Endothelial cell of umbilical vein (primary cell): ENCODE results near the gene CD38. TPM values are rescaled to one million over a fixed set of nuclear protein-coding genes. Genes with fewer than 3 reads are reported as not detected.

ENCODE experiments used
- Bru-seq: library from RNA; stranded (reverse); fragments of 400-500 nt; gene quantifications from one replicate; lab custom pipeline; 2021; lab: Mats Ljungman, UMichigan
- BruChase-seq, 2 experiments: library from RNA; stranded (reverse); fragments of 400-500 nt; gene quantifications; one replicate each; lab custom pipeline; 2021; lab: Mats Ljungman, UMichigan
- BruUV-seq: library from RNA; stranded (reverse); fragments of 400-500 nt; replicated peaks from 2 replicates; lab custom pipeline; 2021; lab: Mats Ljungman, UMichigan
- CTCF ChIA-PET: fragments of 300-600, 350-600 bp; sonication (Branson Sonifier 250); formaldehyde crosslinking; loops from one replicate; lab custom pipeline; 2021; ENCODE audit warnings: antibody characterized with exemption, inconsistent platforms; lab: Charles Lee
- POLR2A ChIA-PET: fragments of 300-600, 350-600 bp; sonication (Branson Sonifier 250); formaldehyde crosslinking; loops from one replicate; lab custom pipeline; 2021; ENCODE audit warnings: antibody characterized with exemption, inconsistent platforms; lab: Charles Lee
- DNase-seq: peaks from one replicate; pipeline ENCODE4 v3.0.0-alpha.2; 2011; ENCODE audit warnings: low read depth, low spot score
- FAIRE-seq: peaks from 2 replicates; lab custom pipeline; 2011; peaks lifted over from hg19 to GRCh38; lab: Jason Lieb, UNC
- H2AFZ ChIP-seq: 2 replicates; pipeline ENCODE4 v1.6.0; 2012; ENCODE audit warnings: low read depth, low read length, control low read depth, inconsistent platforms
- H3K27ac ChIP-seq: 2 replicates; pipeline ENCODE4 v1.5.1; 2011; ENCODE audit warnings: low read depth, mild to moderate bottlenecking, control low read depth, low read length, moderate library complexity; ENCODE audit not compliant: insufficient read depth
- H3K27me3 ChIP-seq, 2 experiments: 2 replicates each; pipeline versions ENCODE4 v1.6.0 to v1.6.1; 2011; ENCODE audit warnings: low read length in 2 of 2, mixed read lengths in 1 of 2; ENCODE audit not compliant: control insufficient read depth in 2 of 2, insufficient read depth in 2 of 2
- H3K36me3 ChIP-seq, 2 experiments: 2 replicates in 1 of 2; 3 replicates in 1 of 2; pipeline ENCODE4 v1.5.1; 2011; ENCODE audit warnings: low read length in 2 of 2, mild to moderate bottlenecking in 1 of 2, moderate library complexity in 1 of 2; ENCODE audit not compliant: control insufficient read depth in 2 of 2, insufficient read depth in 2 of 2; ENCODE audit errors: extremely low read depth in 1 of 2
- H3K4me1 ChIP-seq: 3 replicates; pipeline ENCODE4 v1.5.1; 2011; ENCODE audit warnings: mild to moderate bottlenecking, low read length; ENCODE audit not compliant: control insufficient read depth, insufficient read depth; ENCODE audit errors: extremely low read depth
- H3K4me2 ChIP-seq: 2 replicates; pipeline ENCODE4 v1.6.1; 2011; ENCODE audit warnings: low read length, control low read depth, mixed read lengths; ENCODE audit not compliant: insufficient read depth
- H3K4me3 ChIP-seq, 3 experiments: fragments of 200-600 bp in 1 of 3; sonication (generic), shearing (Covaris generic) in 1 of 3; replicated peaks in 1 of 3; 2 replicates each; pipeline ENCODE4 v1.5.1; 2011 to 2016; ENCODE audit warnings: control low read depth in 3 of 3, low read length in 3 of 3, mild to moderate bottlenecking in 2 of 3, inconsistent platforms in 1 of 3, low read depth in 1 of 3, moderate library complexity in 1 of 3; ENCODE audit not compliant: insufficient read depth in 1 of 3
- H3K79me2 ChIP-seq: 2 replicates; pipeline ENCODE4 v1.6.0; 2012; ENCODE audit warnings: low read length, inconsistent platforms; ENCODE audit not compliant: control insufficient read depth, insufficient read depth
- H3K9ac ChIP-seq: replicated peaks from 2 replicates; pipeline ENCODE3; 2011; ENCODE audit warnings: low read length, control low read depth; ENCODE audit not compliant: insufficient read depth; ENCODE audit errors: extremely low read depth
- H3K9me1 ChIP-seq: replicated peaks from 3 replicates; pipeline ENCODE4 v1.6.0; 2011; ENCODE audit warnings: mild to moderate bottlenecking, low read length; ENCODE audit not compliant: control insufficient read depth, insufficient read depth; ENCODE audit errors: extremely low read depth
- H3K9me3 ChIP-seq: replicated peaks from 2 replicates; pipeline ENCODE4 v1.5.1; 2012; ENCODE audit warnings: low read length, inconsistent platforms; ENCODE audit not compliant: control insufficient read depth, insufficient read depth
- H4K20me1 ChIP-seq: replicated peaks from 2 replicates; pipeline ENCODE3; 2011; ENCODE audit warnings: mild to moderate bottlenecking, low read length; ENCODE audit not compliant: control insufficient read depth, insufficient read depth; ENCODE audit errors: extremely low read depth
- EZH2 ChIP-seq: IDR thresholded peaks from 2 replicates; pipeline ENCODE4 v1.6.1; 2012; ENCODE audit warnings: borderline replicate concordance, low read depth, mild to moderate bottlenecking, moderate library complexity, low read length, inconsistent platforms; ENCODE audit not compliant: severe bottlenecking
- JUN ChIP-seq: IDR thresholded peaks from 2 replicates; pipeline ENCODE4 v1.6.1; 2011; ENCODE audit warnings: borderline replicate concordance, low read depth; ENCODE audit not compliant: insufficient read length, insufficient read depth
- dilution Hi-C: fragments of 300-500 bp; cut with MboI; formaldehyde crosslinking; loops from one replicate; pipeline ENCODE4 v1.15.0; 2019; ENCODE audit warnings: low sequenced_read_pairs; ENCODE audit not compliant: extremely low pct_ligation_motif_present
- intact Hi-C: fragments of 100-400 bp; cut with micrococcal nuclease; formaldehyde crosslinking; loops from one replicate; pipeline ENCODE4 v1.10.0; 2022
- long read RNA-seq: library from polyadenylated mRNA; stranded (forward); transcript quantifications from one replicate; pipeline ENCODE4 v2.0.0, GENCODE V29; 2021
- polyA minus RNA-seq, 3 experiments: library from RNA; depleted of rRNA, polyadenylated mRNA; stranded (reverse); fragments of >200 nt; gene quantifications; 1 replicate in 1 of 3; 2 replicates in 2 of 3; pipeline ENCODE4 v1.2.3, GENCODE V29; 2011
- polyA plus RNA-seq, 4 experiments: library from polyadenylated mRNA; depleted of rRNA in 3 of 4; stranded (reverse) in 3 of 4; unstranded in 1 of 4; fragments of >200 nt; gene quantifications; 2 replicates each; pipeline versions ENCODE4 v1.2.1 to v1.2.3, GENCODE V29; 2011 to 2012; ENCODE audit warnings: missing spikeins in 1 of 4
- total RNA-seq: library from RNA; stranded (reverse); gene quantifications from 2 replicates; pipeline ENCODE4 v1.2.3, GENCODE V29; 2021

Gene CD38
- total RNA-seq = 0.31 TPM in 1 of 2 replicates, not detected in the other
- polyA plus RNA-seq = 0.11 and 0.14 TPM in 2 replicates
- 0.08 and 0.09 TPM in 2 replicates for polyA plus RNA-seq (2011; cell fraction: cytosol; rRNA removed)
- 0.22 and 0.28 TPM in 2 replicates for polyA plus RNA-seq (2011; cell fraction: nucleus; rRNA removed)
- polyA plus RNA-seq (2012) = not detected in 2 replicates
- polyA minus RNA-seq = 0.21 and 0.27 TPM in 2 replicates
- not detected for polyA minus RNA-seq (2011; cell fraction: cytosol; rRNA and poly(A)+ RNA removed)
- 0.05 TPM in 1 of 2 replicates, not detected in the other for polyA minus RNA-seq (2011; cell fraction: nucleus; rRNA and poly(A)+ RNA removed)
- percentile 21 among the genes with signal in this experiment for Bru-seq, nascent RNA
- percentile 7 among the genes with signal in this experiment for BruChase-seq, experiment 1, labeled RNA remaining after a 6-hour chase
- BruChase-seq, experiment 2, labeled RNA remaining after a 2-hour chase = percentile 5 among the genes with signal in this experiment
- long read RNA-seq = 0 reads

GRCh38 chr4:15778289-15779241, at the start of gene CD38:
CD38 (plus strand) TSS chr4:15778328; CDS start chr4:15778415, 87 bp downstream.
- ChIA-PET POLR2A (no interaction called here), CTCF (interaction anchor here (1.0 to 1.6 kb wide), 7 partner anchors 9 to 104 kb away, joined by 3 to 7 read pairs (median 4); no protein-coding TSS in a partner anchor)
- FAIRE-seq = no peak
- Histone ChIP-seq H3K9me3 (no peaks in the 10 kb centered on the region), H3K27me3 (peaks cover 26 to 47% of the 10 kb centered on the region in 2 experiments), H3K4me3 (peak within 1 kb of the TSS; percentile 35 to 62 (median 54)), H3K79me2 (no peaks in the 10 kb centered on the region), H4K20me1 (no peaks in the 10 kb centered on the region), H3K4me1 (peaks cover 15% of the 10 kb centered on the region), H3K36me3 (no peaks in the 10 kb centered on the region), H3K9ac (peak within 1 kb of the TSS; percentile 9), H2AFZ (peak within 1 kb of the TSS; percentile 91), H3K9me1 (no peaks in the 10 kb centered on the region), H3K4me2 (peak within 1 kb of the TSS; percentile 94), H3K27ac (no peak within 1 kb of the TSS)
- intact Hi-C loops = no loop called here
- BruUV-seq = no TSS peak
- no peak for DNase-seq
- TF ChIP-seq EZH2 = peak; percentile 76
- TF ChIP-seq JUN = no peak
- dilution Hi-C loops = no loop called here
